AG09309 (cell line): ENCODE measurements around the gene BRMS1.

Source experiments
- DNase-seq: peaks from one replicate; pipeline ENCODE4 v3.0.0-alpha.2; 2010; ENCODE audit warnings: low read depth
- H3K4me3 ChIP-seq: 2 replicates; pipeline ENCODE4 v1.5.1; 2011; ENCODE audit warnings: mild to moderate bottlenecking, low read depth, low read length, moderate library complexity; ENCODE audit not compliant: control insufficient read depth
- CTCF ChIP-seq: IDR thresholded peaks from 2 replicates; pipeline ENCODE4 v1.5.1; 2011; ENCODE audit warnings: mild to moderate bottlenecking, low read depth, low read length, inconsistent platforms; ENCODE audit not compliant: insufficient read depth, control insufficient read depth; ENCODE audit errors: missing control alignments

The BRMS1 gene

GRCh38 chr11:66317322-66317722 lies 27.6 kb downstream of the BRMS1 start:
- DNase-seq = no peak
- H3K4me3 ChIP-seq = peak overlapping the region; percentile 30
- TF ChIP-seq CTCF = no peak

GRCh38 chr11:66316849-66317251 lies 28.1 kb downstream of the BRMS1 start, which contains the start of gene CD248:
TSS of gene CD248 (minus strand) at chr11:66317044. CDS start at chr11:66317027, 17 bp downstream.
- DNase-seq = no peak
- no peak for TF ChIP-seq CTCF
- H3K4me3 ChIP-seq = peak within 1 kb of the TSS; percentile 74

DNA sequence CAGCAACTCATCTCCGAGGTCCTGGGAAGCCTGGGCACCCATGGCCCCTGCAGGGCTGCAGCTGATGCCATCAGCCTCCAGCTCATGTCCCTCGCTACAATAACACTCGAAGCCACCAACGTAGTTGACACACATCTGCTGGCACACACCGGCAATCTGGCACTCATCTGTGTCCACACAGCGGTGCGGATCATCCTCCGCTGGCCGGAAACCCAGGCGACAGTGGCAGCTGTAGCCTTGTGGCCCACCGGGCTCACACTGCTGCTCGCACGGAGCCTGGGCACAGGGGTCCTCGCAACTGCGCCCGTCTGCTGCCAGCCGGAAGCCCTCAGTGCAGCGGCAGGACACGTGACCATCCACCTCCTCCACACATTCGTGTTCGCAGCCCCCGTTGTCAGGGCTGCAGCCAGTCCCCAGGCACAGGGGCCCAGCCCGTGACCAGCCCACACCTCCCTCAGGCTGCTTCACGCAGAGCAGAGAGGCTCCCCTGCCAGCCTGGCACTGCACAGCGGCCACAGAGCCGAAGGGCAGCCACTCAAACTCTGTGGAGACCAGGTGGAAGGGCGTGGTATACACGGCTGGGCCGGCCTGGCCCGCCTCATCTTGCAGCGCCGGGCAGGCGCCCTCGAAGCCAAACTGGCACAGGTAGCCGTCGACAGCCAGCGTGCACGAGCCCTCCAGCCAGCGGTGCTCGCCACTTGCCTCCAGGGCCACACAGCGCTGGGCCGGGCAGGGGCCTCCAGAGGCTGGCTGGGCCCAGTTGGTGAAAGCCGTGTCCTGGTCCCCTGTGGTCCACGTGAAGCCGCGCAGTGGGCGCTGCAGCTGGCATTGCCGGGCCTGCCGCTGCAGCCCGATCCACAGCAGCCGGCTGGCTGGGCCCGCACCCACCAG lies 28.7 kb downstream of the BRMS1 start:
- peak overlapping the region; percentile 74 for H3K4me3 ChIP-seq
- no peak for TF ChIP-seq CTCF
- no peak for DNase-seq

- no peak for DNase-seq
- TF ChIP-seq CTCF = no peak
- H3K4me3 ChIP-seq = peak overlapping the region; percentile 74
Observed at GRCh38 chr11:66315498-66315885, 29.4 kb downstream of the BRMS1 start.

DNA sequence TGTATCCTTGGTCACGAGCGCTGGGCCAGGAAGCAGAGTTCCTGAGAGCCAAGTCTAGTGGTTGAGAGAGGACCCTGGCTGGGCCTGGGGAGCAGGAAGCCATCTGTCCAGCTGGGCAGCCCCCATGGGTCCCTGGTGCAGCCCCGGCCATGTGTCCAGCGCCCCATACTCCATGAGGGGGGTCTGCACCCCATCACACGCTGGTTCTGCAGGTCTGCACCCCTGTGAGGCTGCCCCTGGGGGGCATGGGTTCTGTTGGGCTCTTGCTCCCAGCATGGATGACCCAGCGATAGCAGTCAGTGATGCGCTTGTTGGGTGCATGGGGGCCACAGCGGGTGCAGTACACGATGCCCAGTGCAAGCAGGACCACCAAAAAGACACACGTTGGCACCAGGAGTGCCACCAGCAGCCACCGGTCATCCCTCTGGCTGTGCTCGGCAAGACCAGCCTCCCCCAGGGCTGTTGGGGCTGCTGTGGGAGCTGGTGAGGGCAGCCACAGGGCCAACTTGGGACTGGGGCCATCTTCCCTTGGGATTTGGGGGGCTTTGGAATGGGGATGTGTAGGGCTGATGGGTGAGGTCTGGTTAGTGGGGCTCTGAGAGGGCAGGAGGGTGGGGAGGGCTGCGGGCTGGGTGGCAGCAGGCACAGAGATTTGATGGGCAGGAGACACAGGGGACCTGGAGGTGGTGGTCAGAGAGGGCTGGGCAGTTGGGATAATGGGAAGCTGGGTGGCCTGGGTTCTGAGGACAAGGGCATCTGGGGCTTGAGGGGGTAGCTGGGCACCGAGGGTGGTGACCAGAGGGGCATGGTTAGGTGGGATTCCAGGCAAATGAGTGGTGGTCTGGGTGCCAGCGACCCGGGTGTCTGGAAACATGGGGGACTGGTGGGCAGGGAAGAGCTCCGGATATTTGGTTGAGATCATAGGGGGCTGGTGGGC lies 30.1 kb downstream of the BRMS1 start:
- H3K4me3 ChIP-seq = peak overlapping the region; percentile 74
- no peak for TF ChIP-seq CTCF
- no peak for DNase-seq

GRCh38 chr11:66314186-66314501 lies 30.8 kb downstream of the BRMS1 start:
- peak overlapping the region; percentile 74 for H3K4me3 ChIP-seq
- TF ChIP-seq CTCF = no peak
- no peak for DNase-seq
